Islet precursor cell (in vitro differentiated cells): ENCODE results near the gene AUP1.
A peak's percentile ranks its signal among the peaks of the same experiment; 100 is the strongest.
"Not testable (repeated sequence)": the region's sequence is repeated elsewhere in the genome, so short reads cannot be mapped to it uniquely, and the experiment has no call there.

Experiments used
- DNase-seq: peaks from one replicate; pipeline ENCODE4 v3.0.0-alpha.2; 2018

Gene AUP1, protein sequence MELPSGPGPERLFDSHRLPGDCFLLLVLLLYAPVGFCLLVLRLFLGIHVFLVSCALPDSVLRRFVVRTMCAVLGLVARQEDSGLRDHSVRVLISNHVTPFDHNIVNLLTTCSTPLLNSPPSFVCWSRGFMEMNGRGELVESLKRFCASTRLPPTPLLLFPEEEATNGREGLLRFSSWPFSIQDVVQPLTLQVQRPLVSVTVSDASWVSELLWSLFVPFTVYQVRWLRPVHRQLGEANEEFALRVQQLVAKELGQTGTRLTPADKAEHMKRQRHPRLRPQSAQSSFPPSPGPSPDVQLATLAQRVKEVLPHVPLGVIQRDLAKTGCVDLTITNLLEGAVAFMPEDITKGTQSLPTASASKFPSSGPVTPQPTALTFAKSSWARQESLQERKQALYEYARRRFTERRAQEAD

DNA sequence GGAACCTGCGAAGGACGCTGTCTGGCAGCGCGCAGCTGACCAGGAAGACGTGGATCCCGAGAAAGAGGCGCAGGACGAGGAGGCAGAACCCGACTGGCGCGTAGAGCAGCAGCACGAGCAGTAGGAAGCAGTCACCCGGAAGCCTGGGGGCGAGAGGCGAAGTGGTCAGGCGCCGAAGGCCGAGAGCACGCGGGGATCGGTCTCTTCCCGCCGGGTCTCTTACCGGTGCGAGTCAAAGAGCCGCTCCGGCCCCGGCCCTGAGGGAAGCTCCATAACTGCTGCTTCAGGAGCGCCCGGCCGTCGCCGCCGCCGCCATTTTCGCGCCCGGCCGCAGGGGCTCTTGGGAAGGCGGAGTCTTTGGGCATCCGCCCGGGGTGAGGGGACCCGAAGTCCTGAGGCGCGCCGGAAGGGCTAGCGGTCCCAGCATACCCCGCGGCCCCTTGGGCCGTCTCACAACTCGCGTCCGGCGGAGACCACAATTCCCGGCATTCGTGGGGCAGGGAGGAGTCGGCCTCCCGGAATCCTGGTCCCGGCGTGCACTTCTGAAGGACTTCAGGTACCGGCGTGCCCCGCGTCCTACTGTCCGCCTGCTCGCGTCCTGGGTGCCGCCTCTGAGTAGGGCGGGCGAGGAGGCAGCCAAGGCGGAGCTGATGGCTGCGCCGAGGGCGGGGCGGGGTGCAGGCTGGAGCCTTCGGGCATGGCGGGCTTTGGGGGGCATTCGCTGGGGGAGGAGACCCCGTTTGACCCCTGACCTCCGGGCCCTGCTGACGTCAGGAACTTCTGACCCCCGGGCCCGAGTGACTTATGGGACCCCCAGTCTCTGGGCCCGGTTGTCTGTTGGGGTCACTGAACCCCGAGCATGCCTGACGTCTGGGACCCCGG lies at the start of gene AUP1, which contains the start of gene HTRA2:
Gene AUP1, minus strand, starts transcription at position 350 of the 882 bp plus-strand sequence. Its CDS starts 77 bp downstream, at position 273.
Gene HTRA2, plus strand, starts transcription at position 577 of the 882 bp plus-strand sequence. Its CDS starts 74 bp downstream, at position 651.
- peak; percentile 99 for DNase-seq

DNA sequence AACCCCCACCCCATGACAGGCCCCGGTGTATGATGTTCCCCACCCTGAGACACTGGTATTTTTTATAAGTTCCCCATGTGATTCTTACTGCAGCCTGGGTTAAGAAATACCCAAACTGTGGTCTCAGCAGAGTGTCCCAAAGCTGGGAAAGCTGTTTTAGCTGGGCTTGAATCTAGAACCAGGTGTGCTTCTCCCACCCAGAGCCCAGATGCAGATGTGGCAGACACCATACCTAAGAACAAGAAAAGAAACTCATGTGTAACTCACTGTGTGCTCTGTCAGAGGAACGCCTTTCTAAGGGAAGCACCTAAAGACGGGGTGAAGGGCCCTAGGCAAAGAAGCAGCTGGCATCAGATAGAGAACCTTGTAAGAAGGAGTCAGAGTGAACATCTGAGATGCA lies 48.9 kb upstream of the AUP1 start:
- DNase-seq: no peak

DNA sequence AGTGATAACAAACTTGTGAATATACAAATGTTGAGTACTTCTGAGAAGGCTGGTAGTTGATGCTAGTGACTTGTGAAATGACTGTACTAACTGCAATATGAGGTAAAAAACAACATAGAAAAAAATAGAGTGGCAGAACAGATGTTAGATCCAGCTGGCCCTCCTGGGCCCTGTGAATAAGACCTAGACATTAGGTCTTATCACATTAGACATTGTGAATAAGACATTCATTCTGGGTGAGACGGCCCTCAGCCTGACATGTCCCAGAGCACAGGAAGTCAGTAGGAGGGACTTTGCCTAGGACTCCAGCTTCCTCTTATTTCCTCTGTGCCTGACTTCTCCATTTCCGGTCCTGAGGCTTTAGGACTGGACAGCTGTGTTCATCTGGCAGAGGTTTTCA lies 47.9 kb upstream of the AUP1 start:
- DNase-seq: no peak

DNA sequence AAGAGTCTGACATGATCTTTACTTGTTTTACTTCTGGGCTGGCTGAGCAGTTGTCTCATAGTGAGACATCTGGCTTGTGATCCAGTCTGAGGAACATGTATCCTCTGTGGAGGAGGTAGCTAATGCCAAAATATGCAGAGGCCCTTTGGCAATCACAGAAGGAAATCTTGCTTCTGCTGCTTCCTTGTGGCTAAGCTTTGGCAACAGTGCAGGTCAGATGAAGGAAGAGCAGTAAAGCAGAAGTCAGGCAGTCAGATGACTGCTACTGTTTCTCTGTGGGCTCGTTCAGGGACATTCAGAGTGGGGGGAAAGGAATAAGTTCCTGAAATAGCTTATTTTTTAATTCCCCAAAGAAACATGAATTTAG lies 47.3 kb upstream of the AUP1 start:
- DNase-seq: no peak

DNA sequence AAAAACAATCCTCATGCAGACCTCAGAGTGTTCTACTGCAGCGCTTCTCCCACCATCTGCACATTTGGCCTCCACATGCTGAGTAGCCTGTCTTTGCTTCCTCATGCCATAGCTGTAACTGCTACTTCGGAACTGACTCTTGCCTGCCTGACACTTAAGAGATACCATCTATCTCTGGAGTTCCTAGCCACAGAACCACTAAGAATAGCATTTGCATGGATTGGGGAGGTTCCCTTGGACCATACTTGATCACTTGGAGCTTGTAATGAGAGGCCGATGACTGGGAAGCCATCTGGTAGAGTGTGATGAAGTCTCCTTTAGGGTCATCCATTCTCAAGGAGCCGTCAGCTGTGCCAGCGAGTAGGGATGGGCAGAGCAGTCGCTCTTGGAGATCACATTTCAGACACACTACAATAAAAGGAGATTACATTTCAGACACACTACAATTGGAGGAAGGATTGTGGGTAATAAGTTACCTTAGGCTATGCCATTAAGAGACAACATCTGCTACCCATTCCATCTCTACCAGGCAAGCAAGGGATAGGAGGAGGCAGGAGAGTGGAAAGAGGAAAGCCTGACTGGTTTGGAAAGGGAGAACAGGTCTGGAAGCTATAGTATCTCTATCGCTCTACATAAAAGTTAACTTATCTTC lies 46.8 kb upstream of the AUP1 start:
- no peak for DNase-seq

DNA sequence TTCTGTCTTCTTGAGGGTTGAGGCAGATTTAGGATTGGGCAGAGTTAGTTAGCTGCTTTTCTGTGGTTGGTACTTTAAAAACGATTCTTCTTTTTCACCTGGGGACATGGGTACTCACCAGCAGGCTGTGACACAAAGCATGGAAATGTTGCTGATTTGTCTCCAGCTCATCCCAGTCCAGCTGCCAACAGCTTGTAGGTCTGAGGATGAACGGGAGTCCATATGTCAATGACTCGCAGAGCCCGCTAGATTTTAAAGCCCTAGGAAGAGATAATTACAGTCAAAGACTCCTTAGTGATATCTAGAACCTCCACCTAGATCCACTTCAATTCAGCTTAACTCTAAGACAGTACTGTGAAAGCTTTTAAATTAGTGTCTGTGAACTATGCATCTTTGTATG lies 45.8 kb upstream of the AUP1 start:
- no peak for DNase-seq

DNA sequence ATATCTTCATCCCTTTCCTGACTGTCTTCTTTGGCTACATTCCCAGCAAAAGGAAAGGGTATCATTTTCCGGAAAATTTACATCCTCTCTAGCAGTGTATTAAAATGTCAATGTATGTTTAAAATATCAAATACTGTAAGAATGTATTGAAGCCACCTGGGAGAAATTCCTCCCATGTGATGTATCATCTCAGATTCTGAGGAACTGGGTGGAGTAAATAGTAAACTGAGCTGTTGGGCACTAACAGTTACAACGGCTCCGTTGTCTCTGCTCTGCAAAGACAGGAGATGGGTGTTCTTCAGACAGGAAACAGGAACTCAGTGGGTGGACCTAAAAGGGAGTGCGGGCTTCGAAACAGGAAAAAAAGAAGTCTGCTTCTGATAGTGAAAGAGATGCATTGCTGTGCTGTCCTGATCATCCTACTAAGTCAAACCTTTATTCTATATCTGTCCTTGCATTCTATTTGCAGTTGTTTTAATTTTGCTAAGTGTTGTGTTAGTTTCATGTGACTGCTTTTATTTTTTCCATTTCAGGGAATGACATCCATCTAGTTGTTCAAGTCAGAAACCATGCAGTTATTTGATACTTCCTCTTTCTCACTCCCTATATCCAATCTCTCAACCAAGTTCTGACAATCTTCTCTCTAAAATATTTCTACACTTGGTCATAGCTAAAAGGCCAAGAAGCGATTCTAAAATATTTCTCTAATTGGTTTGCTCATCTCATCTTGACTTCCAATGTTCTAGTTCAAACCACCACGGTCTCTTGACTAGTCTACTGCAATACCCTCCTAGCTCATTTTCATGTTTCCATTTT lies 44.4 kb upstream of the AUP1 start:
- no peak for DNase-seq

DNA sequence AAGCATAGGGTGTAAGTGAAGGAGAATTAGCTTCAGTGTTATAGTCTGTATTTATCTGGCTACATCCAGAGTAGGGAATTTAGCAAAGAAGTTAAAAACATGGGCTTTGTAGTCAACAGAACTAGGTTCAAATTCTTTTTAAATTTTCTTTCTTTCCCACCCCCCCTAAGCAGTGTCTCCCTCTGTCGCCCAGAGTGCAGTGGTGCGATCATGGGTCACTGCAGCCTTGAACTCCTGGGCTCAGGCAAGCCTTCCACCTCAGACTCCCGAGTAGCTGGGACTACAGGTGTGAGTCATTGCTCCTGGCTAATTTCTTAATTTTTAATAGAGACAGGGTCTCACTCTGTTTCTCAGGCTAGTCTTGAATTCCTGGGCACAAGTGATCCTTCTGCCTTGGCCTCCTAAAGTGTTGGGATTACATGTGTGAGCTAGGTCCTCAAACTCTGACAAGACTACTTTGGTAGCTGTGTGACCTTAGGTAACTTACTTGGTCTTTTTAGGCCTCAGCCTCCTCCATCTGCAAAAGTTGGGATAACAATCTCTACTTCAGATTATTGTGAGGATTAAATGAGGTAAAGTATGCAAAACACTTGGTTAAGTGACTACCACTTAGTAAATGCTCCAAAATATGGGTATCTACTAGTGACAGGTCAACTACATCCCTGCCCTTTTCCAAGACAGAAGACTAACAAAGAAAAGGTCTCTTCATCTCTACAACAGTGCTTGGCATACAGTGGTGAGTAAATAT lies 42.8 kb upstream of the AUP1 start:
- DNase-seq: no peak

DNA sequence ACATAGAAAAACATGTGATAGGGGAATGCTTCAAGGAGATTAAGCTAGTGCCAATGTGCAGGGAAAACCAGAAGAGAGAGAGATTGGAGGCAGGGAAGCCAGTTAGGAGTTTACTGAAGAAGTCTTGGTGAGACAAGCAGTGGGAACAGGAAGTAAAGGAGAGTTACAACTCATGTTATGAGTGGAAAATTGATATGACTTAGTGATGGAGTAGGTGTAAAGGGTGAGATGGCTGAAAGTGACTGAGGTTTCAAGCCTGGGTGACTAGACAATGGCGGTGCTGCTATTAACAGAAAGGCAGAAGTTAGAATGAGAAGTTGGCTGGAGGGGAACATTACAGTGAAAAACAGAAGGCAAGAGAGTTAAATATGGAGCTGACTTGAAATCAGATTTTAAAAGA lies 41.6 kb upstream of the AUP1 start:
- no peak for DNase-seq

DNA sequence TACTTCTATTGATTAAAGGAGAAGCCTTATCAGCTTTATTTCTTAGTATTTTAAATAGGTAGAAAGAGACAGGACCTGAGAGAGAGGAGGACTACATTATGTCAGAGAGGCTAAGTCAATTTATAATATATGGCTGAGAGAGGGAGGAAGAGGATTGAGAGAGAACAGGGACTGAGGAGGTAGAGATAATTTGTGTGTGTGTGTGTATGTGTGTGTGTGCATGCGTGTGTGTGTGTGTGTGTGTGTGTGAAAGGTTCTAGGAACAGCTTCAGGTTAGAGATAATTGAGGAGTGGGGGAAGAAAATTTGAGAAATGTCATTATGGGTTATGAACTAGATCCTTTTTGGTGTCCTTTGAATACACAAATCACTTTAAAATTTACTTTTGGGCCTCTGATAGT lies 40.2 kb upstream of the AUP1 start:
- DNase-seq: no peak

DNA sequence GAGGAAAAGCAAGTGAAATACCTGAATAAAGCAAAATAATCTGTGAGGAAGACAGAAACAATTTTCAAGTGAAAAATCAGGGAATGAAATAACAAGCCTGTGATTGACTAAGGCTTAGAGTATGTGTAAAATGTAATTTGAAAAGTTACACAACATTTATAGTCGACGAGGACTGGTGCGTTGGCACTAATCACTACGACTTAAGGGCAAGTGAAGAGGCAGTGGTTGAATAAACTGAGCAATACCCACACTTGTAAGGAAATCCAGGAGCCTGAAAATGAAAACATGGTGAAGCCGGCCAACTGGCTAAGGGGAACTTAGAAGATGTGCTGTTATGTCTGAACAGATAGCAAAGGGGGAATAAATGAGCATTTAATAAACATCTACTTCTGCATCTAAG lies 38.4 kb upstream of the AUP1 start:
- peak; percentile 18 for DNase-seq

DNA sequence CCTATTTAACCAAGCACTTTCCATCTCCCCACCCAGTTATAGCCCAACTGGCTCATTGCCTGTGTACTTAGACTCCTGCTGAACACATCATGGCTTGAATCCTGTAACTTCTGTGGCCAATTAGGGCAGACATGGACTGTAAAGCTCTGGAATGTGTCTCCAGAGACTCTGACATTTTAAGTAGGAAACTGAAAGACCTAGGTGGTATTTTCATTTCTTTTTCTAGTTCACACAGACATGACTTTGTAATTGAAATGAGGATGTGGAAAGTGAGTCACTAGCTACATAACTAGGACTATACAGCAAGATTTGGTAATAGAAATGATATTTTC lies 37.2 kb upstream of the AUP1 start:
- DNase-seq: peak; percentile 65

DNA sequence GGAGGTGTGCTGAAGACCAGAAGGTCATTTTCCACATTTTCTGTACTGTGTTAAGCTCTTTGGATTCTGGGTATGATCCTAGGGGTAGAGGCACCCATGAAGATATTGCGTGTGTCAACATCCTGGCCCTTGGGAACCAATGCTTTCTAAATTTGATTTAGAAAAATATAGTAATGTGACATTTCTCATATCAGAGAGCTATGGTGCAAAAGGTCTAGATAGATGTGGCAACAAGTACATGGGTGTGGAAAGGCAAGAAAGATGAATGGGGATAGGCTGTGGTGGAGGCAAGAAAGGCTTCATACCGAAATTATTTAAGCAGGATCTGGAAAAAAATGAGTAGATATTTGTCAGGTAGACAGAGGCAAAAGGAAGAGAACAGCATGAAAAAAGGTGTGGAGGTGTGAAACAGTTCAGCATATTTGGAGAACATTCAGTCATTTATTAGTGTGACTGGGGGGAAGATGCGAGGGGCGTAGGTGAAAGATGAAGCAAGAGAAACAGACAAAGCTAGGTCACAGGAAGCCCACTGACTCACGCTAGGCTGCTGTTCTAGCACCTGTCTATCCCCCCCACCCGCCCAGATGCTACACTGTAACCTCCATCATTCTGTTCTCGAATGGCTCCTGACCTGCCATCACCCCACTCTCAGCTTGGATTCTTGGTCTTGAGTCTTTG lies 36.7 kb upstream of the AUP1 start:
- no peak for DNase-seq

DNA sequence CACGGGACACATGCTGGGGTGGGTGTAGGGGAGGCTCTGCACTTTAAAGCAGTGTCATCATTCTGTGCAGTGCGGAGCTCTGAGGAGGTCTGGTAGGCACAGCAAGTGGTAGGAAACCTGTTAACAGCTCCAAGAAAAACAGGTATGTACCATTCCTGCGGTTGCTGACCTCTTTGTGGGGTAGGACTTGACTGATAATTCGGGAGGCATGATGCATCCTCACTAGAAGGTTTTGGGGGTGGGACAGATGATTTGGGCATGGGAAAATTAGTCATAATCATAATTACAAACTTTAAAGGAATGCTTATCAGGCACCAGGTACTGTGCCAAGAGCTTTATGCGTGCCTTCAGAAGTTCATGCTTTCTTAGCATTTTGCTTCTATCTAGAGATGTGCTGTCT lies 34.7 kb upstream of the AUP1 start:
- DNase-seq: peak; percentile 19

DNA sequence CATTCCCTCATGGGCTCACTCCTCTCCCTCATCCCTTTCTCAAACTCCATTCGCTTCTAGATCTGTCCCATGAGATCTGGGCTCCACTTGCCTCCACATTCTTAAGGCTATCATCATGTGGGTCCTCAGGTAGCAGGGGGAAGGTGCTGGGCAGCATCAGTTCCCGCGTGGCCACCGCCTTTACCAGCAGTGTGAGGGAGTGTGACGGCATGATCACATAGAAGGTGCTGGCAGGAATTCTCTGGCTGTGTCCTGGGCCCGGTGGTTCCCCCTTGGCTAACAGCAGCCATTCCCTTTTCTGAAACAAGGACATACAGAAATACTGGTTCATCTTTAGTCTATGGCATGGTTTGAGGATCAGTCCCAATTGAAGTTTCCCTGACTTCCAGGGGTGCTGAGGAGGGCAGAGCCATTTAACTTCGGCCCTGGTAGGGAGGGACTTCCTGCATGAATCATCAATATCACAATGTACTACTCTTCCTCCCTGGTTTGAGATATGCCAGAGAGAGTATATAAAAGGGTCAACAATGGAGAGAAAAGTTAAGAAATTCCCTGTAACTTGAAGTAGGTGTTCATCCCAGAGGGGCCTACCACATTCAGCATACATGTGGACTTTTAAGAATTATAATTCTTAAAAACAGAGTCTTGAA lies 32.7 kb upstream of the AUP1 start:
- no peak for DNase-seq

DNA sequence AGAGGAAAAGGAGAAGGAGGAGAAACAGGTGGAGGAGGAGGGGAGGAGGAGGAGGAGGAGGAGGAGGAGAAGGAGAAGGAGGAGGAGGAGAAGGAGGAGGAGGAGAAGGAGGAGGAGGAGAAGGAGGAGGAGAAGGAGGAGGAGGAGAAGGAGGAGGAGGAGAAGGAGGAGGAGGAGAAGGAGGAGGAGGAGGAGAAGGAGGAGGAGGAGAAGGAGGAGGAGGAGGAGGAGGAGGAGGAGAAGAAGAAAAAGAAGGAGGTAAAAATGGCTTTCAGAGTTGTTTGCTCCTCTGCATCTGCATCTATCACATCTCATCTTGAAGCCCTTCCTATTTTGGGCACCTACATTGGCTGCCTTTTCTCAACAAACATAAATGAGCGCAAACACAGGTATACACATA lies 31.5 kb upstream of the AUP1 start:
- DNase-seq: not testable (repeated sequence)

DNA sequence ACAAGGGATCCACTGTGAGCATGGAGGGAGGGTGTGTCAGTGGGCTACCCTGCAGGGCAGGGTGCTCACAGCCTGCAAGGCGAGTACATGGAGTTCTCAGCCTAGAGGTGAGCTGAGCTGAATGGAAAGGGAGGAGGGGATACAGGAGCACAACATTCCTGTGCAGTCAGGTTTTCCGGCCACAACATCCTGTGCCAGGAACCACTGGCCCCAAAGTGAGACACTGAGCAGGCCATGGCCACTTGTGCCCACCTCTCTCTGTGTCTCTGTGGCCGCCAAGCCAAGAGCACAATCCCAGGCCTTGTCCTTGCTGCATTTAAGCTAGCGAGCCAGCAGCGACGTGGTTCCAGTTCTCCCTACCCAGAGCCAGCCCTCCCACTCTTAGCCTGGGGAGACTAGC lies 31.1 kb upstream of the AUP1 start:
- DNase-seq: peak; percentile 77

DNA sequence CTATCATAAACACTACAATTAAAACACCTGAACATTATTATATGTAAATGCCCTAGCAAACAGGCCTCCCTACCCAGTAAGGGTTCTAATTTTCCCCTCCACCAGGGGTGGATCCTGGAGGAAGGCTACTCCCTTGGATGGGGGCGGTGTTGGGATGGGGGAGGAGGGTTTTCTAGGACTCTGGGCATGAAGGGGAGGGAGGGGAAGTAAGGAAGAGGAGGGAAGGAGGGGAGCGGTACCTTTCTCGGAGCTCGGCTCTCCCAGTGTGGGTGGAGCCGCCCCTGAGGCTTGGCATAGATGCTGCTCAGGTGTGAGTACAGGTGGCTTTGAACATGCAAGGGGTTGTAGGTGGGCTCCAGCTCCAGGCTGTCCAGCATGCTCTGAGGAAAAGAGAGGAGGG lies 30.4 kb upstream of the AUP1 start:
- DNase-seq: peak; percentile 50

DNA sequence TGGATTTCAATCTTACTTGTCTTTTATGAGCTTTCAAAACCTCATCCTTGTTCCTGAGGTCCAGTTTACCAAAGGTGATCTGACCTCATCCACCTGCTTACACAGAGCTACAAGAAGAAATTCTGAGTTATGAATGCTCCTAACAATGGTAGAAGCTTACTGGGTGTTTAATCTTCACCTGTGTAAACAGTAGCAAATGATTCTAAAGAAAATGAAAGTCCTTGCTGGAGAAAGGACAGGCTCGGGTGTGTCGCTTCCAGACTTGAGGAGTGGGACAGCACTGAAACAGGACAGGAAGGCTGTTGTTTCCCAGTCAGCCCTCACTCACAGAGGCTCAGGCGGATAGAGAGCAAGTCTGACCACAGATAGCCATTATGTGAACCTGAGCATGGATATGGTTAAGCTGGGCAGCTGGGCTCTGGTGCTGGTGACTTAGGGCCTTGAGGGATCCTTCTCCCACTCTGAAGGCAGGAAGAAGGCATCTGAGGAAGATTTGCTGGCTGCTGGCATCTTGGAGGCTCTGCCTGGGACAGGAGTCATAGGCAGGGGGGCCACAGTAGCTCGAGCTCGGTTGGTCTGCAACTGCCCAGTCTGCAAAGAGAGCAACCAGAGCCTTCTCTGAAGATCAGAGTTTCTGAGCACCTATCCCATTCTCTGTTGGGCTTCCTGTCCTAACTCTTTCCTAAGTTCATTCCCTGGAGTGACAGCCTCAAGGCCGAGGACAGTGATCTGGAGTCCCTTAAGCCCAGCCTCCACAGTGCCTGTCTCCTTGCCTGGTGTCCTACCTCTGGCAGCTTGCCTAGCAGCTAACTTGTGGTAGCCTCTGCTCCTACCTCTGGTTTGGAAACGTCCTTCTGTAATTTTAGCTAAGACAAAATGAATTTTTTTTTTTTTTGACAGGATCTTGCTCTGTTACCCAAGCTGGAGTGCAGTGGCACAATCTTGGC lies 29.1 kb upstream of the AUP1 start:
- DNase-seq: peak; percentile 57
